Keratinocyte (primary cell): ENCODE data around the gene MS4A14. TPM values are rescaled to one million over a fixed set of nuclear protein-coding genes. Genes with fewer than 3 reads are reported as not detected.

Experiments
- DNase-seq: peaks from one replicate; pipeline ENCODE4 v3.0.0-alpha.2; 2011; ENCODE audit warnings: low read depth, missing footprints, low spot score
- FAIRE-seq: peaks from 2 replicates; lab custom pipeline; 2011; peaks lifted over from hg19 to GRCh38; lab: Jason Lieb, UNC
- H2AFZ ChIP-seq: 2 replicates; pipeline ENCODE4 v1.6.0; 2012; ENCODE audit warnings: low read length, control low read depth, inconsistent platforms; ENCODE audit not compliant: control insufficient read depth
- H3K27ac ChIP-seq: 2 replicates; pipeline ENCODE4 v1.5.1; 2011; ENCODE audit warnings: low read length; ENCODE audit not compliant: control insufficient read depth, insufficient read depth
- H3K27me3 ChIP-seq: 3 replicates; pipeline ENCODE4 v1.6.0; 2011; ENCODE audit warnings: low read length; ENCODE audit not compliant: control insufficient read depth, insufficient read depth; ENCODE audit errors: extremely low read depth
- H3K36me3 ChIP-seq, 2 experiments: 2 replicates in 1 of 2; 3 replicates in 1 of 2; pipeline ENCODE4 v1.5.1; 2011; ENCODE audit warnings: low read length in 2 of 2, mild to moderate bottlenecking in 1 of 2; ENCODE audit not compliant: control insufficient read depth in 2 of 2, insufficient read depth in 2 of 2; ENCODE audit errors: extremely low read depth in 1 of 2
- H3K4me1 ChIP-seq: 3 replicates; pipeline ENCODE4 v1.5.1; 2011; ENCODE audit warnings: low read length; ENCODE audit not compliant: control insufficient read depth, insufficient read depth; ENCODE audit errors: extremely low read depth
- H3K4me2 ChIP-seq: 3 replicates; pipeline ENCODE4 v1.6.0; 2011; ENCODE audit warnings: low read depth, low read length; ENCODE audit not compliant: control insufficient read depth, insufficient read depth; ENCODE audit errors: extremely low read depth
- H3K4me3 ChIP-seq, 3 experiments: fragments of 200-600 bp in 1 of 3; sonication (generic) in 1 of 3; 2 replicates in 2 of 3; 3 replicates in 1 of 3; pipeline ENCODE4 v1.5.1; 2011 to 2016; ENCODE audit warnings: low read length in 3 of 3, mild to moderate bottlenecking in 3 of 3, control low read depth in 2 of 3, inconsistent platforms in 1 of 3, low read depth in 1 of 3, mixed read lengths in 1 of 3, mixed run types in 1 of 3, moderate library complexity in 1 of 3; ENCODE audit not compliant: control insufficient read depth in 2 of 3, insufficient read depth in 2 of 3; ENCODE audit errors: extremely low read depth in 1 of 3
- H3K79me2 ChIP-seq: 2 replicates; pipeline ENCODE4 v1.6.0; 2012; ENCODE audit warnings: low read length; ENCODE audit not compliant: control insufficient read depth, insufficient read depth
- H3K9ac ChIP-seq: 3 replicates; pipeline ENCODE4 v1.6.0; 2011; ENCODE audit warnings: low read length; ENCODE audit not compliant: control insufficient read depth, insufficient read depth; ENCODE audit errors: extremely low read depth
- H3K9me1 ChIP-seq: 3 replicates; pipeline ENCODE4 v1.6.0; 2011; ENCODE audit warnings: low read length; ENCODE audit not compliant: control insufficient read depth, insufficient read depth; ENCODE audit errors: extremely low read depth
- H3K9me3 ChIP-seq: 2 replicates; pipeline ENCODE4 v1.5.1; 2012; ENCODE audit warnings: low read depth, low read length; ENCODE audit not compliant: control insufficient read depth
- H4K20me1 ChIP-seq: 3 replicates; pipeline ENCODE4 v1.6.0; 2011; ENCODE audit warnings: low read length; ENCODE audit not compliant: control insufficient read depth, insufficient read depth; ENCODE audit errors: extremely low read depth
- CTCF ChIP-seq, 3 experiments: IDR thresholded peaks in 1 of 3; conservative IDR thresholded peaks in 1 of 3; optimal IDR thresholded peaks in 1 of 3; 2 replicates in 2 of 3; 3 replicates in 1 of 3; pipeline versions ENCODE3 to v1.5.1; 2011; ENCODE audit warnings: low read length in 3 of 3, mild to moderate bottlenecking in 3 of 3, moderate library complexity in 2 of 3, control low read depth in 1 of 3, inconsistent platforms in 1 of 3; ENCODE audit not compliant: insufficient read depth in 2 of 3; ENCODE audit errors: extremely low read depth in 1 of 3
- EZH2 ChIP-seq: IDR thresholded peaks from one replicate; pipeline ENCODE4 v1.6.1; 2012; ENCODE audit warnings: inconsistent platforms, mild to moderate bottlenecking, low read length, moderate library complexity
- dilution Hi-C: fragments of 300-500 bp; cut with MboI; formaldehyde crosslinking; loops from one replicate; pipeline ENCODE4 v1.7.0; 2020; ENCODE audit warnings: low sequenced_read_pairs; ENCODE audit not compliant: extremely low pct_ligation_motif_present
- polyA plus RNA-seq, 5 experiments: library from polyadenylated mRNA; depleted of rRNA in 3 of 5; stranded (reverse) in 3 of 5; stranded (forward) in 1 of 5; unstranded in 1 of 5; fragments of >200 nt; gene quantifications; 1 replicate in 1 of 5; 2 replicates in 3 of 5; 3 replicates in 1 of 5; pipeline versions ENCODE4 v1.2.1 to v1.2.3, GENCODE V29; 2011 to 2012; ENCODE audit warnings: missing spikeins in 2 of 5, low read depth in 1 of 5, low replicate concordance in 1 of 5

The MS4A14 gene
- polyA plus RNA-seq, 1 donor (not counting 4 experiments of a cell fraction or from before 2014, with no cell fraction given) = not detected

DNA sequence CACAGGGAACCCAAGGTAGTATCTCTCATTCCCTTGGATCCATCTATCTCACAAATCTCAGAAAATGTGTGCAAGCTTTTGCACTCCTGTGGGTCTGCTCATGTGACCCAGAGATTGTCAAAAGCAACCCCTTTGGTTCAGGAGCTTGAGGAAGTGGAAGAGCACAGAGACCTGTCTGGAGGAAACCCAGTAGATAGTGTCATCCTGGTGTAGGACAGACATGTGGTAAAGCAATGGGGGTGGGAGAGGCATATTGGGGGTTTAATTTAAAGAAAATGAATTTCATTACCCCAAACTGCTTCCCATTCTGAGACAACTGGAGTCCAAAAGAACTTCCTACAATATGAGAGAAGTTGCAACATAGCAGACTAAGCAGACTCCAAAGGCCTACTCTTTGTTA, 5.8 kb upstream of the MS4A14 start:
- Histone ChIP-seq H3K79me2 (no peaks in the 10 kb centered on the region), H3K9me3 (no peaks in the 10 kb centered on the region), H3K9me1 (no peaks in the 10 kb centered on the region), H3K4me2 (no peak overlapping the region), H3K9ac (no peak overlapping the region), H3K27me3 (no peaks in the 10 kb centered on the region), H2AFZ (no peak overlapping the region), H3K36me3 (no peaks in the 10 kb centered on the region), H3K4me1 (no peaks in the 10 kb centered on the region), H4K20me1 (no peaks in the 10 kb centered on the region), H3K4me3 (no peak overlapping the region), H3K27ac (no peak overlapping the region)
- no peak for TF ChIP-seq CTCF (optimal IDR thresholded peaks at IDR 0.05 in 1 of 3, IDR thresholded peaks at IDR 0.05 in 1 of 3, conservative IDR thresholded peaks at IDR 0.05 in 1 of 3; ENCODE audit: extremely low read depth in 1 of 3, insufficient read depth in 2 of 3, low read length in 3 of 3)
- TF ChIP-seq EZH2 = no peak
- no peak for FAIRE-seq
- dilution Hi-C loops = no loop called here
- no peak for DNase-seq

DNA sequence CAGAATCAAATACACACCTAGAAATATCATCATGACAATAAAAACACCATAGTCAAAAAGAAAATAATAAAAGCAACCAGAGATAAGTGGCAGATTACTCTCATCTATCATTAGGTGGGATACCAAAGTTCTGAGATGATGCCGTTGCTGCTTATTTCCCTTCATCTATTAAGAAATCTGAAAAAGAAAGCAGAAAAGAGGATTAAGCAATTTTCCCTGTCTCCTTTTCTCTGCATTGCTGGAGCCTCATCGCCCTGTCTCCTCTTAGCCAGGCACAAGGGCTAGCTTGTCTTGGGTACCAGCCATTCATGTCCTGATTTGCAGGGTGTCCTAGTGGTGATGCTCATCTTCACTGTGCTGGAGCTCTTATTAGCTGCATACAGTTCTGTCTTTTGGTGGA, 3.9 kb upstream of the MS4A14 start:
- DNase-seq (no peak), FAIRE-seq (no peak)
- H3K4me3 ChIP-seq = no peak overlapping the region
- no peak overlapping the region for H3K27ac ChIP-seq
- no peaks in the 10 kb centered on the region for H3K36me3 ChIP-seq
- no peaks in the 10 kb centered on the region for H3K27me3 ChIP-seq
- no peaks in the 10 kb centered on the region for H3K9me1 ChIP-seq
- dilution Hi-C loops = no loop called here
- H2AFZ ChIP-seq = no peak overlapping the region
- H3K4me1 ChIP-seq = no peaks in the 10 kb centered on the region
- H4K20me1 ChIP-seq = no peaks in the 10 kb centered on the region
- H3K4me2 ChIP-seq = no peak overlapping the region
- no peaks in the 10 kb centered on the region for H3K79me2 ChIP-seq
- H3K9me3 ChIP-seq = no peaks in the 10 kb centered on the region
- no peak for TF ChIP-seq EZH2
- no peak for TF ChIP-seq CTCF (optimal IDR thresholded peaks at IDR 0.05 in 1 of 3, IDR thresholded peaks at IDR 0.05 in 1 of 3, conservative IDR thresholded peaks at IDR 0.05 in 1 of 3; ENCODE audit: extremely low read depth in 1 of 3, insufficient read depth in 2 of 3, low read length in 3 of 3)
- no peak overlapping the region for H3K9ac ChIP-seq
